NCI-H1417 (cell line): ENCODE results near the gene KLHL17.
A peak's percentile ranks its signal among the peaks of the same experiment; 100 is the strongest.

Source experiments
- DNase-seq, 3 experiments: peaks; one replicate each; lab custom pipeline; 2025; lab: John Stamatoyannopoulos, UW

KLHL17 gene

DNA sequence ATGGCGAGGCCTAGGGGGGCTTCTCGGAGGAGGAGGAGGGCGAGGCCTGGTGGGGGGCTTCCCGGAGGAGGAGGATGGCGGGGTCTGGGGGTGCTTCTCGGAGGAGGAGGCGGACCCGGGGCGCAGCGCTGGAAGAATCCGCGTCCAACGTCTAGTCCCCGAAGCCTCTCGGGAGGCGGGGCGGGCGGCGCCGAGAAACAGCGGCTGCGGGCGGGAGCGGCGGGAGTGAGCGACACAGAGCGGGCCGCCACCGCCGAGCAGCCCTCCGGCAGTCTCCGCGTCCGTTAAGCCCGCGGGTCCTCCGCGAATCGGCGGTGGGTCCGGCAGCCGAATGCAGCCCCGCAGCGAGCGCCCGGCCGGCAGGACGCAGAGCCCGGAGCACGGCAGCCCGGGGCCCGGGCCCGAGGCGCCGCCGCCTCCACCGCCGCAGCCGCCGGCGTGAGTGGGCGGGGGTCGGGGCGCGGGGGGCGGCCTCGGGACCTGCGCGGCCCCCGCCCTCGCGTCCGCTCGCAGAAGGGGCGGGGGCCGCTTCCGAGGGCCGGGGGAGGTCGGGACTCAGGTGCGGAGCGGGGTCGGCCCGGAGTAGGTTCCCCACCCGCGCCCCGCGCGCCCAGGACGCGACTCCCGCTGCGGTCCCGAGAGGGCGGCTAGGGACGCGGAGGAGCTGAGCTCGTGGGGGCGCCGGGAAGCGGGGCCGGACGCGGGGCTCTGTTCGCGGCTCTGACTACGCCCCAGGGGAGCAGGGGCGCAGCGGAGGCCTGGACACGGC lies at the start of gene KLHL17:
TSS of gene KLHL17 (plus strand) at position 222 of the 769 bp plus-strand sequence. CDS start at position 332, 110 bp downstream.
- DNase-seq, result peak; percentile 69 to 79 (median 75)

DNA sequence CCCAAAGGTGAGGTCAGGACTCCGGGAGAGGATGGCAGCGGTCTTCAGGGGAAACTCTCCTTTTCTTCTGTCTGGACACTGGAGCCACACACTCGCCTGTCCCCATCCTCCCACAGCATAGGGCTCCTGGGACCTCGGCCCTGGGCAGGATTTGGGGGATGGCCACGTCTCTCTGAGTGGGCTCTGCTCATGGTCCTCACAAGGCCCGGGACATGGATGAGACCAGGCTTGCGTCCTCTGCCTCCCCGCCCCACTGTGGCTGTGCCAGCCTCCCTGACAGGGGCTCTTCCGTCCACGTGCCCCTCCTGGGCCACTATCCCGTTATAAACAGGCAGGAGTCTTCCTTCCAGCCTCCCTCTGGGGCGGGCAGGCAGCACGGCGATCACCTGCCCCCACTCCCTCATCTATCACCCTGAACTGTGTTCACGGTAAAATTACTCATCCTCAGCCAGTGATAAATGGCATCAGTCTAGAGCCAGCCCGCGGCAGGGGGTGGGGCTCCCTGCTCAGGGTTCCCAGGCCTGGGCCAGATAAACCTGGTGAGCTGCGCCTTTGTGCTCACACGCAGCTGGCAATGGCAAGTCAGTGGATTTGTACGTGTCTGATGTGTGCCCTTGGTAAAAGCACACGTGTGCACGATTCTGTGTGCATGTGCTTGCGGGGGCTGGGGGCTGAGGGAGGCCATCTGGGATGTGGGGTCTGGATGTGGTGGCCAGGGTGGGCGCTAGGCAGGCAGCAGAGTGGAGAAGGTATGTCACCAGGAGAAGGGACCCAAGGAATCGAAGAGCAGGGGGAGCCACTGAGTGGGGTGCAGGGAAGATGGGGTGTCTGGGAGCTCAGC lies 49.3 kb upstream of the KLHL17 start:
- DNase-seq, result peak; percentile 72 to 87 (median 84)

DNA sequence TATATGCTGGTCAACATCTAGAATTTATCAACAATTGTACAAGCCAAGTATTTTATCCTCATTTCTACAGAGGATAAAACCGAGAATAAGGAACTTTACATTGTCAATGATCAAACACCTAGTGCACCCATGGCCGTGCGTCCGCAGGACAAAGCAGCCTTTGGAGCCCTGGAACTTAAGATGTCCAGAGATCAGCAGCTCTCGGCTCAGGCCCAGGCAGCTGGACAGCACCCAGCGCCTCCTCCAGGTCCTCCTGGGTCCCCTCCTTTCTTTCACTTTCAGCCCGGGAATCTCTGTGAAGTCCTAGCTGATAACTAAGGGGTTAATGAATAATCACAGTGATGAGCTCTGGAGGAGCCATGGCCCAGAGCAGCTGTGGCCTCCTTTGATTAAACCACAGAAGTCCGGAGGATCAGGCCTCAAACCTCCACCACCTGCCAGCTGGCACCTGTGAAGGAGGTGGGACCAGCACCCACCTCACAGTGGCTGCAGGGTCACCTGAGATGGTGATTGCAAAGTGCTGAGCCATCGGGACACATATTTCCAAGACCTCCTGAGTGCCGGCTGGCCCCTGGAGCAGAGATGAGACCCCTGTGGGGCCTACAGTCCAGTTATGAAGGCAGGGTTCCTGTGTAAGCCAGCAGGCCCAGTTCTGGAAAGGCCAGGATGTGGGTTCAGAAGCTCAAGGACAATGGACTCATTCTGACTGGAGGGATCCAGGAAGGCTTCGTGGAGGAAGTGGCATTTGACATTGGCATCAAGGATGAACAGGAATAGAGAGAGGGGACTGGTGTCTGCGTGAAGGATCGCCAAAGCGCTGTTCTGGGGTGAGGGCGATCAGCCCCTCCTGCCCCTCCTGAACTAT lies 48.3 kb upstream of the KLHL17 start:
- DNase-seq, result no peak

DNA sequence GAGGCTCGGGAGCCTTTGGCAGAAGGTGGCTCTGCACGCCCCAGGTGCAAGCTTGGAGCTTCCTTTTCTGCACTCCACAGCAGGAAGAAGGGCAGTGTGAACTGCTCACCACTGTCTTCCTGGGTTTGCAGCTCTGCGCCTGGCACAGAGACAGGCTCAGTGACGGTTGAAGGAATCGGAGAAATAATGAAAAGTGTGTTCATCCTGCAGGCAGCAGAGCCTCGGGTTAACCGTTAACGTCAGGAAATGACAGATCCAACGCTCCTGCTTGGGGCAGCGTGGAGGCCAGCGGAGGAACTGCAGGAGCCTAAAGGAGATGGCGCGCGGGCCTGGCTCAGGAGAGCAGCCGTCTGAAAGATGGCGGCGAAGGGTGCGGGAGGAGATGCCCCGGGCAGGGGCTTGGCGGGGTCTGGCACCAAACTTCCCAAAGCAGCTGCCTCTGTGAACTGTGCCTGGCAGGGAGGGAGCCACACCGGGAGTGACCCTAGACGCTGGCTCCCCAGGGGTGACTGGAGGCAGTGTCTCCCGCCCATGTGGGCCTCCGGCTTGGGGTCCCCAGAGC lies 47.6 kb upstream of the KLHL17 start:
- DNase-seq, result no peak

GRCh38 chr1:913491-914130 lies 46.8 kb upstream of the KLHL17 start:
- peak in 2 of 3 experiments; percentile 41 to 53 for DNase-seq

DNA sequence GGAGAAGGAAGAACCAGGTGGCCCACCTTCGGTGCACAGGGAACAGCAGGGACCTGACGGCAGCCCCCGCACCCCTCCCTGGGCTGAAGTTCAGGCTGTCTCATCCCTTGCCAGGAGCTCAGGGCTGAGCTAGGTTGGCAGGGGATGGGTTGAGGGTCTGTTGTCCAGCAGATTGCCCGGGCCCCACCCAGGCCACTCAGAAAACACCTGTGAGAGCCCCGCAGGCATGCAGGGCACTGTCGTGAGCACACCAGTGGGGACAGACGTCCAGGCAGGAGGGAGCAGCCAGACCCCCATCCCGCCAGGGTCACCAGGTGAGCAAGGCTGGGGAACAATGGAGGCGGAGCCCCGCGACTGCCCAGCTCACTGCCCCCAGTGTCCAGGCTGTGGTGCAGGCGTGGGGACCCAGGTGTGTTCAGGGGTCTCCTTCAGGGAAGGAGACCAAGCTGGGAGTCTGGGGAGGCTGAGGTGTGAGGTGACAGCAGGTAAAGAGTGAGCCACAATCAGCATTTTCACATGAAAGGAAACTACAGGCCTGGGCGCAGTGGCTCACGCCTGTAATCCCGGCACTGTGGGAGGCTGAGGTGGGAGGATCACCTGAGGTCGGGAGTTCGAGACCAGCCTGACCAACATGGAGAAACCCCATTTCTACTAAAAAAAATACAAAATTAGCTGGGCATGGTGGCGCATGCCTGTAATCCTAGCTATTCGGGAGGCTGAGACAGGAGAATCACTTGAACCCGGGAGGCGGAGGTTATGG lies 46.1 kb upstream of the KLHL17 start:
- no peak for DNase-seq

GRCh38 chr1:914891-915280 lies 45.5 kb upstream of the KLHL17 start:
- no peak for DNase-seq

- no peak for DNase-seq
These were observed 44.9 kb upstream of the KLHL17 start for GRCh38 chr1:915295-916172.

DNA sequence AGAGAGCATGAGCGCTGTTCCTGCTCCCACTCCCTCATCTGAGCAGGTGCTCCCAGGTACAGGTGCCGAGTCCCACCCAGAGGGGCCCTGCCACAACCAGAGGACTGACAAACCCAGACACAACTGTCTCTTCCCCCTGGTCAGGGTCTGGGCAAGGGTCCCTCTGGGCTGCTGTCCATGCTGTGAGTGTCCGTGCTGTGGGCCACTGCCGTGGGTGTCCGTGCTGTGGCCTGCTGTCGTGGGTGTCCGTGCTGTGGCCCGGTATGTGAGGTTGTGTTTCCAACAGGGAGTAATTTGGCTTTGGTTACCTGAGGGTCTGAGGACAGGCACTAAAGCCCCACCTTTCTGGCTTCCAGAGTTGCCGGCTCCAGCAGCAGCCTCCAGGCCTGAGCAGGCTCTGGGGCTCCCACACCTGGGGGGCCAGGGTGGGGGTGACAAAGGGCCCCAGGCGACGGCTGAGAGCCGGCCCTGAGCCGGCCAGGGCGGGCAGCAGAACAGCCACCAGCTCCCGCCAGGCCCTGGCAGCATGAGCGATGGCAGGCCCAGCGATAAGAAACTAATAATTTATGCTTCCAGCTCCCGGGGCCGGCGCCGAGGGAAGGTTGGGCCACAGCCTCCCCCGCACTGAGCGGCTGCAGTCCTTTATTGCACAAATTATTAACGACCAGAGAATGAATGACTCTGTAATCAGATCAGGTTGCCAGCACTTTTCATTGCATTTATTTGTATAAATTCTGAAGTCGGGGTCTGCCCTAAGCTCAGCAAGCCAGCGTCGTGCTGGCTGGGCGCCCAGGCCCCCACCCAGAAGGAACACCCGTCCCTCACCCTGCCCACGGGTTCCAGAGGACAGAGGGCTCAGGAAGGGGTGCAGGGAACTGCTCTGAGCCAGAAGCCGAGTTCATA lies 44.0 kb upstream of the KLHL17 start:
- peak in 2 of 3 experiments; percentile 60 to 72 for DNase-seq

GRCh38 chr1:917076-917459 lies 43.3 kb upstream of the KLHL17 start:
- DNase-seq, result no peak

GRCh38 chr1:917466-918091 lies 42.8 kb upstream of the KLHL17 start:
- DNase-seq, result no peak

DNA sequence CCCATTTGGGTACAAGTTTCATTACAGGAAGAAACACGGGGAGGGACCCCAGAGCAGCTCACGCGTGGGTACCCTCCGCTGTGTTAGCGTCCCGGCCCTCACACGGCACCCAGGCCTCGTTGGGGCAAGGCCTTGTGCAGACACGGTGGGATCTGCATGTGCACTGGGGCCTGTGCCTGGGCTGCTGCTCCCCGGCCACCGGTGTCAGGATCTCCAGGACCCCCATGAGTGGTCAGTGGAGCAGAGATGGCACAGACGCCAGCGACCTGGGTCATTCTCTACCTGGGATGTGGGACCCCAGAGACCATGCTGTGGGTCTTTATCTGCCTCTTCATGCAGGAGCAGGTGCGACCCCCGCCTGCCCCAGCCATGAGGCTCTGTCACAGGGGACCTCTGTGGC lies 42.0 kb upstream of the KLHL17 start:
- DNase-seq, result no peak

DNA sequence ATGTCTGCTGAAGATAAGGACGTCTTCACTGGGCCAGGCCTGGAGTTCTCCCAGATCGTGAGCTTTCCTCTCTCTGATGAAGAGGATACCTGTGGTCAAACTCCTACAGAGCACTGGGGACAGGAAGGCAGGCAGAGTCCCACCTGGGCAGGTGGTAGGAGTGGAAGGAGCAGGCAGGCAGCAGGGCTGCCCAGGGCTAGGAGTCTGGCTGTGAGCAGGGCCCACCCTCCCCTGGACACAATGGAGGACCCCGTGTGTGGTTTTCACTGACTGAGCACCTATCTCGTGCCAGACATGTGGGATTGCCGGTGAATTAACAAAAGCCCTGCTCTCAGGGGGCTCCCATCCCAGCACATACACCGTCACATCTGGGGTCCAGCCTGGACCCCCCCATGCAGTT lies 41.5 kb upstream of the KLHL17 start:
- no peak for DNase-seq

DNA sequence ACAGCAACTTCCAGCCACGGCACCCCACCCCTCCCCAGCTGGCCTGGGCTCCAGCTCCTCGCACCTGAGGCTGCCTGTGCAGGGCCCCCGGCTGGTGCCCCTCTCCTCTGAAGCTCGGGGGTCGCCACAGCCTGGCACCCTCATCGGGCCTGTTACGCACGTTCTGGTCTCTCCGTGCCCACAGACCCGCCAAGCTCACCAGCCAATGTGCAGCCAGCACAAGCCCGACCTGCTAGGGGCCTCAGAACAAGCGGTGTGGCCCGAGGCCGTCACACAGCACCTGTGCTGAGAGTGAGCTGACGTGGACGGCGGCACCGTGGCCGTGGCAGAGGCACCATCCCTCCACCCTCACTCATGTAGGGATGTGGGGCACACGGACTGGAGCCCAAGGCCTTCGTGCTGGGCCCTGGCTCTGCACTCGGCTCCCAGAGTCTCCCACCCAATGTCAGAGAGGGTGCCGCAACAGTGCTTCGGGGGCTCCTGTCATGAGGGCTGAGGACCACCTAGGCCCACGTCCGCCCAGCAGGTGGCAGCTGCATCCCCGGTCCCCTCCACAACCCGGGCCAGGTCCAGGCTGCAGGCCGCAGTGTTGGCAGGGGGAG lies 41.0 kb upstream of the KLHL17 start:
- no peak for DNase-seq

GRCh38 chr1:920010-920409 lies 40.4 kb upstream of the KLHL17 start:
- DNase-seq, result peak; percentile 31 to 81 (median 78)

GRCh38 chr1:920521-920920 lies 39.9 kb upstream of the KLHL17 start:
- DNase-seq, result peak; percentile 51 to 83 (median 78)

- peak; percentile 89 to 92 (median 91) for DNase-seq
These were observed 39.2 kb upstream of the KLHL17 start for GRCh38 chr1:921011-921837.
